Skin of body (tissue), 2 donors: ENCODE results near the gene CPN2. TPM values are rescaled to one million over a fixed set of nuclear protein-coding genes. Genes with fewer than 3 reads are reported as not detected.

ENCODE experiments used
- DNase-seq: peaks from one replicate; lab custom pipeline; 2025; lab: John Stamatoyannopoulos, UW
- total RNA-seq: library from RNA; depleted of rRNA; stranded (reverse); fragments of >200 nt; gene quantifications from one replicate; pipeline ENCODE4 v1.2.3, GENCODE V29; 2014

Gene CPN2
- total RNA-seq, 1 donor from 2014 or later = 0.10 TPM

DNA sequence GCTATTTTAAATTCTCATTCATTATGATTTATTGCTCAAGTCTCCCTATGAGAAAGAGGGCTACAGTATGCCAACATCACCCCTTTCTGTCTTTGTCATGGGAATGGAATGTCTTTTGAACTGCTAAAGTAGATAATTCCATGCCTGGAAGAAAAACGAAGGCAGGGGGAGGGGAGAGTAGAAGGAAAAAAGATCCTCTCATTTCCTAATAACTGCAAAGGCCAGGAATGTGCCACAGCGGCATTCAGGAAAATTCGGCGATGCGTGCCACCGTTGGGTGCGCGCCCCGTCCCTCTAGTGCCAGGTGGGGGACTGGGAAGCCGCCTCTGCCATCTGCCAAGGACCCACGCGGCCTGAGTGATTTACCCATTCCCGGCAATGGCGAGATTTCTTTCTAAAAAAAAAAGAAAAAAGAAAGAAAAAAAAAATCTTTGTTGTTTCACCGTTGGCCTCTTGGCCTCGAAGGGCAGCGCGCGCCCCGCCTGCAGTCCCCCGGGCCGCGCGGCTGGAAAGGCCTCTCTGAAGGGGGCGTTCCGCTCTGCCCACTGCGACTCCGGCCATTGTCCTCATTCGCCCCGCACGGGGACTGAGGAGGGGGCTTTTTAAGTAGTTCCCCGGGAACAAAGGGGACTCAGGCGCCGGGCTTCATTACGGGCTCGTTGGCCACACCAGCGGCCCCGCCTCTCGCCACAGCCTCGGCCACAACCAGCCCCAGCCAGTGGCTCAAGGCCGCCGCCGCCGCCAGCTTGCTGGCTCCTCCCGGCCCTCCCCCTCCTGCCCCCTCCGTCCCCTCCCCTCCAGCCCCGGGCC lies 54.5 kb downstream of the CPN2 start:
- DNase-seq = peak; percentile 57

DNA sequence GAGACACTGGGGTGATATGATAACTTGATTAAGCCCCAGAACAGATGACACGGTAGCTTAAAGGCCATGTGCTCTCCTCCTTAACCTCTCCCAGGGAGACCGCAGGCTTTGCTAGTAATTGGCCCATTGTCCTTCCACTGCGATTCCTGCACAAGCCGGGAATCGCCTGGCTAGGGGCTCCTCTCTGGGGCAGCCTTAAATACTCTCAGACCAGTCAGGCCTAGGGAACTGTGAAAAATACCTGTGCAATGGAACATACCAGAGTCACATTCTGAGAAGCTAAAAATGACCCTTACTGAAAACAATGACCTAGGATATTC lies 56.3 kb downstream of the CPN2 start:
- DNase-seq = no peak

DNA sequence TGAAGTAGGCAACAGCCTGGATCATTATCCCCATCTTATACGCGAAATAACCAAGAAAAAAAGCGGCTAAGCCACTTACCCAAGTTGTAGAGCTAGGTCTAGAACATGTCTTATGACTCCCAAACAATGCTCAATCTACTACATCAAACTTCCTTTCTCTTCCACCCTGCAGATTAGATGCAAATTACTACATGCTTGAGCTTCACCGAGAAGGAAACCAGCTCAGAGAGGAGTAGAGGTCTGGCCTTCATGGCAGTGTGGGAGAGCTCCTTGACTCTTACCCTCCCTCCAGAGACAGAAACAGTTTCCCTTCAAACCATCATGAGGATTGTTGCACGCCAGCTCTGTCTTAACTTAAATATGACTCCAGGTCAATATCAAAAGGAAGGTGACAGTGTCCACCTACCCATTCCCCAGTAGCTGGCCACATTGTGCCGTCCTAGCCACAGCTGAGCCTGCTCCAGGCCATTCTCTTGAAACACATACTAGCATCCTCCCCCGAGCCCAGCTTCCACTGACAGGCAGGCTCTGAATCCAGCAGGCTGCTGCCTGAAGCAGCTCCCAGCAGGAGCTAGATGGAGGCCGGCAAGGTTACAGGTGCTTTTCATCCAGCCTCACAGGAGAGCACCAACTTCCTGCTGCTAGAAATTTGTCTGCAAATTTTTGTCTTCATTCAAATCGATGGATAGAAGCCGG lies 56.8 kb downstream of the CPN2 start:
- DNase-seq = no peak

DNA sequence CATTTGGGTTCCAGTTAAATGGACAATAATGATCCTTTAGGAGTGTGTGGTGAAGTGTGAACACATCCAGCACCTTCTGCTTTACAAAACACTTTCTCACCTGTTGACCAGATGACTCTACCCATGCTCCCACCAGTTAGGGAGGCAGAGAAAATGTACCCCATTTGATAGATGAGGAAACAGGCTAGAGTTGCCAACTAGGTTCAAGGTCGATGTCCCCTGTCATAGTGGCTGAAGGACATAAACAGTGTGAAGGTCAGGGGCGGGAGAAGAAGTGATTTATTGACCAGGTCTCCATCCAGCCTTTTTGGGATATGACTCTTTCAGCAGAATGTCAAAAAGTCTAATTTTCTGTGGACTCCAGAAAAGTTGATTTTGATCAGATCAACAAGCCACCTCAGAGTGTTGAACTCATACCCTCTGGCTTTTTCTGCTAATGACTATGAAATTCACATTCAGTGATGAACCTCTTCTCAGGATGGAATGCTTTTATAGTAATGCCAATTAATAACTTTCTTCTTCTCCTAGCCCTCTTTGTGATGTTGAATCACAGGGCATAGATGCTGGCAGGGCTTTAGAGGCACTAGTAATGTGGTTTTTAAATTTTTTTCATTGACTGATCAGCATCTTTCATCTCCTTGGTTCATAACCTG lies 57.5 kb downstream of the CPN2 start:
- DNase-seq = no peak

GRCh38 chr3:194292331-194292730 lies 58.8 kb downstream of the CPN2 start:
- DNase-seq = no peak

Other genes with a start within 250 kb of the CPN2 start
- gene HES1, start 215.2 kb downstream of the CPN2 start, total RNA-seq = 53.8 TPM
- 23.6 TPM for gene LRRC15, start 18.4 kb upstream of the CPN2 start, total RNA-seq
- 0.39 TPM for gene GP5, start 47.9 kb upstream of the CPN2 start, total RNA-seq
- 73.5 TPM for gene ATP13A3, start 135.7 kb upstream of the CPN2 start, total RNA-seq